SW480 (cell line): ENCODE results near the gene NPM3.

ENCODE experiments used
- DNase-seq: peaks from one replicate; pipeline ENCODE4 v3.0.0-alpha.2; 2016; ENCODE audit warnings: low spot score

Gene NPM3

GRCh38 chr10:101782811-101783735 lies at the start of gene NPM3:
Gene NPM3, minus strand, starts transcription at chr10:101783446. Its CDS starts 56 bp downstream, at chr10:101783390.
- peak; percentile 75 for DNase-seq

DNA sequence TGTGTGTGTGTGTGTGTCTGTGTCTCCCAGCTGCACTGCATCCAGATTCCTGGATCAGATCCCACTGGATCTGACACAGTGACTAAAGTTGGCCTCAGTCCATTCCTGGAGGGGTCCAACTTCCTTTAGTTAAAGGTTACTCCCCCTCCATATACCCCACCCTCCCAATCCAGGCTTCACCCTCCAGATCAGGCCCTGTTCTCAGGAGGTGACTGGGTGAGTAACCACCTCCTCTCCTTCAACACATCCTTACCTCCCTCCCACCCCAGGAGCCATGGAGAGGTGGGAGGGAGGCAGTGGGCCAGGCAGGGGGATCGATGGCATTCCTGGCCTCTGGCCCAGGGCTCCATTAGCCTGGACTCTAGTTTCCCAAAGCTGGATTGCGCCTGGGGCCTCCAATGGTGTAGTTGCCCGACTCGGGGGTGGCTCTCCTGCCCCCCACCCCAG lies 49.1 kb upstream of the NPM3 start:
- DNase-seq, result no peak

DNA sequence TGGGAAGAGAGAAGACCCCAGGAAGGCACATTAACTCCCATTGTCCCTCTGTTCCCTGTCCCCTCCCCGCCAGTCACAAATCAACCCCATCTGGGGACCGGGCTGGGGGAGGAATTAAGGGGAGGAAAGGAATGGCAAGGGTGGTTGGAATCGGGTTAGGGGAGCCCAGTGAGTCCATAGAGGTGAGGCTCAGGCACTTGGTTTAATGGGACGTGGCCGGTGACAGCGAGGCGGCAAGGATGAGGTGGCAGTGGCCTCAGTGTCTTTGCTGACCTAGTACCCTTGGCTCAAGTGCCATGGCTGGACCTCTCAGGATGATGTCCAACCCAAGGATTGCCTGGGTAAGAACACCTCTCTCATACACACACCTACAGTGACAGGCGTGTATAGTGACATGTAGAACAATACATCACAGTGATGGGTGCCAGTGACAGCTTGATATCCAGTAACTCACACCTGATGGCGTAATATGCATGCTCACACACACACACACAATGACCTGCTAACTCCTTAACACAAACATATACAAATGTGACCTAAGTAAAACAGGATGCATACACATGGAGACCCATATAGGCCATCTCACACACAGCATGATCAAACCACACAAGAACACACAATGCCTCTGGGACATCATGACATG lies 48.0 kb upstream of the NPM3 start:
- no peak for DNase-seq

GRCh38 chr10:101830322-101831168 lies 47.3 kb upstream of the NPM3 start:
- DNase-seq, result peak; percentile 91

- DNase-seq, result no peak
Observed at GRCh38 chr10:101829561-101830315, 46.5 kb upstream of the NPM3 start.

DNA sequence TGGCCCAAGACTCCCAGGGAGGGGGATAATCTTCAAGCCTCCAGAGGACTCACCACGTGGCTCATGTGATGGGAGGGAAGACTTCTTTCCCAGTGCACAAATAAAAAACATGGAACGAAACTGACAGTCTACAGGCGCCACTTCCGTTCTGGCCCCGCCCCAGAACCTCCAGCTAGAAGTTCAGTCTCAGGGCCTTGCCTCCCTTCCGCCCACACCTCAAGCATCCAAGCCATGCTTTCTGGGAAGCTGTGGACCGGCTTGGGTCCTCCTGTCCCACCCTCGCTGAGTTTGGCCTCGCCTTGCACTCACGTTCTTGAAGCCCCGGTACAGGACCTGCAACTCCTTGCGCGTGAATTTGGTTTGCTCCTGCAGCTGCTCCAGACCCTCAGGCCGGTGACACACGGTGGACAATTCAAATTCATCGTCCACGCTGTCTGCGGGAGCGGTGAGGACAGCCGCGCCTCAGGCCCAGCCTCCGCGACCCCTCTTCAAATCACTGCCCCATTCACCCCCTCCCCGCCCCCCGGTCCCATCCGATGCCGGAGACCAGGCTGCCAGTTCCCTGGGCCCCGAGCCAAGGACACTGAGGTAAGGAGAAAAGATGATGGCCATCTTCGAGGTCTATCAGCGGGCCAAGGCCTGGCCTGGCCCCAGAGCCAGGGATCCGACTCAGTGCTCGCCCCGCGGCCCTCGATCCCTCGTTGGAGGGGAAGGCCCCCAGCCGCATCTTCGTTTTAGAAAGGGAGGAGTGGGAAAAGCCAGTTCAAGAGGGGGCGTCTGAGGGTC lies 45.7 kb upstream of the NPM3 start:
- no peak for DNase-seq

DNA sequence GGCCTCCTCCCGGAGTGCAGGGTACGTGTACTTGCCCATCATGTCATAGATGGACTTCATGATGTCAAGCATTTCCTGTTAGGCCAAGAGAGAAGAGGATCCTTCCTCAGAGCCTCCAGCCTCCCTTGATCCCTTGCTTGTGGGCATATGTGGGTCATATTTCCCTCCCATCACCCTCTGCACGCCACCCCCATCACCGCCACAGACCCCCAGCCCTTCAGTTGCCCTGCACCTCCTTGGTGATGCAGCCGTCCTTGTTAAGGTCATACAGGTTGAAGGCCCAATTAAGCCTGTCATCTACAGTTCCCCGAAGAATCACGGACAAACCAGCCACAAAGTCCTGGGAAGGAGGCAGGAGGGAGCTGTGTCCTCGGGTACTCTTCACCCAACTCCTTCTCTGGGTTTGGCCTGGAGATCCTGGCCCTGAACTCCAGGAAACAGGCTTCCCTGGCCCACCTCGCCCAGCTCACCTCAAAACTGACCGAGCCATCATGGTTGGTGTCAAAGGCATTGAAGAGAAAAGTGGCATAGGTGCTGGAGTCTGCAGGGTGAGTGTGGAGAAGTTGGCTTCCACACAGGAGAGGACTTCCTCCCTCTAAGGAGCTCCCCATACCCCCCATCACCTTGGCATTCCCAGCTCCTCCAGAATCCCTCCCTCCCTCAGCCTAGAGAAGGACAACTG lies 44.8 kb upstream of the NPM3 start:
- DNase-seq, result no peak

GRCh38 chr10:101826852-101827434 lies 43.7 kb upstream of the NPM3 start:
- no peak for DNase-seq

GRCh38 chr10:101824736-101825135 lies 41.5 kb upstream of the NPM3 start:
- no peak for DNase-seq

GRCh38 chr10:101818872-101819633 lies 35.8 kb upstream of the NPM3 start:
- DNase-seq, result peak; percentile 75

DNA sequence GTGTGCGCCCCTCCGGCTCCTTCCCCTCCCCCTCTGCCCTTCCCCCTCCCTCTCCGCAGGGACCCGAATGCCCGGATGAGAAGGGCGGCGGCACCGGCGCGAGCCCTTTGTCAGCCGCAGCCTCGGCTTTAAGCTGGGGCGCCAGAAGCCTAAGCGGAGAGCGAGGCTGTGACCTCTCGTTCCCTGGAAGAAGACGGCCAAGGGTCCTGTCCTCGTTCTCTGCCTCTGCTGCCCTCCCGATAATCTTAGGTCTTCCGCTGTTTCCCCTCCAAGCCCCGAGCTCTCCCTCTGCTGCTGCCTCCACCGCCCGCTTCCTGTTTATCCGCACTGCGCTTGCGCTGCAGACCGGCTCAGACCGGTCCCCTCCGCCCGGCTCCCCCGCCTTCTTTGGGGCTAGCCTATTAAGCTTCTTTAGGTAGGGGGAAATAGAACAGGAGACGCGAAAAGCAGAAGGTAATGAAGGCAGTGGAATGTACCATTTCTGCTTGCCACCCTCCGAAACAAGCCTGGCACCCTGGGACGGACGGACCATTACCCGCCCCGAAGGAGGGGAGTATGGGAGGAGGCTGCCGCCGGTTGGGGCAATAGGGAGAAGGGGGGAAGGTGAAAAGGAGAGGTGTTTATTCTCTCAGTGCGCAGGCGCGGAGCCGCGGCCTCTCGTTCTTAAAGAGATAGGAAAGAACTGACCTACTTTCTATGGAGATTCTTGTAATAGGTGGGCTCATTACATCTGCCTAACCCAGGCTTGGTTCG lies 35.0 kb upstream of the NPM3 start, which contains the start of gene OGA:
Gene OGA (minus strand): TSS at position 326 of the 753 bp plus-strand sequence. CDS start 422 bp downstream, outside the sequence.
- DNase-seq, result peak; percentile 100

GRCh38 chr10:101817337-101818118 lies 34.3 kb upstream of the NPM3 start:
- peak; percentile 52 for DNase-seq

DNA sequence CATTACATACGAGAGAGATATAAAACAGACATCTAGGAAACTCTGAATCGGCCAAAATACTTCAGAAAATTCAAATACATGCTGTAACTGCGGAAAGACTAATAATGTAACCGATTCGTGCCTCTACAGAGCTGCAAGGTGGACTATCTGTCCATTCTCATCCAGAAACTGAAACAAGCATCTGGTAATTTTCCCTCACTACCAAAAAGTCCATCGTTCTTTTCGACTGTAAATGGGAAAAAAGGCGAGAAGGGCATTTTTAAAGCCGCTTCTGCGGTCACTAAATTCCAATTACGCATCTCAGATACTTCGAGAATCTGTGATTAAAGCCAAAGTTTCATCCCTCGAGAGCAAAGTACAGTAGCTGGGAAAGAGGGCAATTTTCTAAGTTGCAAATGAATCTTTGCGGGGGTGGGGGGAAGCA lies 33.7 kb upstream of the NPM3 start:
- DNase-seq, result no peak

- no peak for DNase-seq
Observed at GRCh38 chr10:101816376-101816775, 33.1 kb upstream of the NPM3 start.

DNA sequence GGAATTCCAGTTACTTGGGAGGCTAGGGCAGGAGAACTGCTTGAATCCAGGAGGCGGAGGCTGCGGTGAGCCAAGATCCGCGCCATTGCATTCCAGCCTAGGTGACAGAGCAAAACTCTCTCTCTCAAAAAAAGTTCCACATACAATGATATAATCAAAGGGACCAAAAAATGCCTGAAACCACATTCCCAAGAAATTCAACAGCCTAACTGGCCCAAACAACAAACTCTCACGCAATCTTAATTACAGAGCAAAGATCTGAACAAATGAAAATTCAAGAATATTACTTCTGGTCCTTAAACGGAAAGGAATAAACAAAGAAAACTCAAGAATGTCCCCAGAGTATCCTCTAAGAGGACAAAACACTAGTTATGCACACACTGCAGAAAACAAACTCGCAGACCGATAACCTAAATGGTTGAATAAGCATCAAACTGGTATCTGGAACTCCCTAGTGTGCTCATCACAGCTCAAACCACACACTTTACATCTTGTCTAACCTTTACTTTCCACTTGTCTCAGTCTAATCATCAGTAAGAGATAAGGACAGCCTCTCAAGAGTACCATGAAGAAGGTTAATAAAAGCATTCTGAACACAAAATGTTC lies 31.3 kb upstream of the NPM3 start:
- no peak for DNase-seq

- no peak for DNase-seq
Observed at GRCh38 chr10:101812606-101813005, 29.4 kb upstream of the NPM3 start.

GRCh38 chr10:101807158-101807557 lies 23.9 kb upstream of the NPM3 start:
- no peak for DNase-seq
